HL-60/S4 treated with retinoic acid at 250 ng/mL for 4 days and 3 days (cell line): ENCODE results near the gene RTL3.
"Not testable (repeated sequence)": the region's sequence is repeated elsewhere in the genome, so short reads cannot be mapped to it uniquely, and the experiment has no call there.

Source experiments
- in situ Hi-C: fragments of 300-500 bp; cut with MboI; formaldehyde crosslinking; loops from 2 replicates; pipeline ENCODE4 v1.7.0; 2022; ENCODE audit warnings: low sequenced_read_pairs

Gene RTL3

GRCh38 chrX:78658845-78659744 lies at the start of gene RTL3:
Gene RTL3 (minus strand): TSS chrX:78659328. CDS start chrX:78658420, 908 bp downstream.
- in situ Hi-C loops = no loop called here

GRCh38 chrX:78708816-78709215 lies 49.7 kb upstream of the RTL3 start:
- in situ Hi-C loops = no loop called here

GRCh38 chrX:78708262-78708661 lies 49.1 kb upstream of the RTL3 start:
- in situ Hi-C loops = no loop called here

- in situ Hi-C loops = no loop called here
Observed at GRCh38 chrX:78706071-78706470, 46.9 kb upstream of the RTL3 start.

GRCh38 chrX:78693536-78693935 lies 34.4 kb upstream of the RTL3 start:
- in situ Hi-C loops = no loop called here

GRCh38 chrX:78693012-78693411 lies 33.9 kb upstream of the RTL3 start:
- in situ Hi-C loops = no loop called here

GRCh38 chrX:78687586-78687985 lies 28.5 kb upstream of the RTL3 start:
- in situ Hi-C loops = no loop called here

GRCh38 chrX:78673246-78673645 lies 14.1 kb upstream of the RTL3 start:
- in situ Hi-C loops = no loop called here

GRCh38 chrX:78665342-78665741 lies 6.2 kb upstream of the RTL3 start:
- in situ Hi-C loops = no loop called here

- in situ Hi-C loops = no loop called here
Observed at GRCh38 chrX:78661836-78662235, 2.7 kb upstream of the RTL3 start.

GRCh38 chrX:78659955-78660354 lies 827 bp upstream of the RTL3 start:
- in situ Hi-C loops = no loop called here

- in situ Hi-C loops = no loop called here
Observed at GRCh38 chrX:78658414-78658813, 714 bp downstream of the RTL3 start.

GRCh38 chrX:78655642-78656041 lies 3.5 kb downstream of the RTL3 start:
- in situ Hi-C loops = no loop called here

GRCh38 chrX:78653118-78653822 lies 5.9 kb downstream of the RTL3 start:
- in situ Hi-C loops = no loop called here

GRCh38 chrX:78650906-78651437 lies 8.2 kb downstream of the RTL3 start:
- in situ Hi-C loops = no loop called here

GRCh38 chrX:78643874-78644273 lies 15.3 kb downstream of the RTL3 start:
- in situ Hi-C loops = no loop called here

- in situ Hi-C loops = no loop called here
Observed at GRCh38 chrX:78643096-78643495, 16.0 kb downstream of the RTL3 start.

GRCh38 chrX:78636096-78636495 lies 23.0 kb downstream of the RTL3 start:
- in situ Hi-C loops = not testable (repeated sequence)

- in situ Hi-C loops = no loop called here
Observed at GRCh38 chrX:78624962-78625909, 33.9 kb downstream of the RTL3 start.

GRCh38 chrX:78624426-78624825 lies 34.7 kb downstream of the RTL3 start:
- in situ Hi-C loops = no loop called here

- in situ Hi-C loops = no loop called here
Observed at GRCh38 chrX:78622831-78623230, 36.3 kb downstream of the RTL3 start.
